Bone marrow (tissue), 2 donors: ENCODE measurements around the gene LGALS12.
A peak's percentile ranks its signal among the peaks of the same experiment; 100 is the strongest.
"Not testable (repeated sequence)": the region's sequence is repeated elsewhere in the genome, so short reads cannot be mapped to it uniquely, and the experiment has no call there.

Experiments
- DNase-seq, 2 donors: peaks; one replicate each; lab custom pipeline; 2025; lab: John Stamatoyannopoulos, UW

LGALS12 gene

GRCh38 chr11:63504933-63505586 is 824 bp upstream of the LGALS12 start:
- no peak for DNase-seq

GRCh38 chr11:63506876-63507275 is 992 bp downstream of the LGALS12 start:
- DNase-seq: no peak

- DNase-seq: peak in 1 of 2 donors; percentile 28
These were observed 1.6 kb downstream of the LGALS12 start for GRCh38 chr11:63507511-63507910.

- DNase-seq: no peak
These were observed 2.1 kb downstream of the LGALS12 start for GRCh38 chr11:63508009-63508408.

GRCh38 chr11:63508745-63509144 is 2.9 kb downstream of the LGALS12 start:
- DNase-seq: no peak

GRCh38 chr11:63510360-63511047 is 4.6 kb downstream of the LGALS12 start:
- no peak for DNase-seq

GRCh38 chr11:63511048-63511748 is 5.3 kb downstream of the LGALS12 start:
- DNase-seq: no peak

GRCh38 chr11:63512816-63513215 is 6.9 kb downstream of the LGALS12 start:
- DNase-seq: no peak

- DNase-seq: no peak
These were observed 10.2 kb downstream of the LGALS12 start for GRCh38 chr11:63516109-63516508.

- DNase-seq: no peak
These were observed 11.3 kb downstream of the LGALS12 start for GRCh38 chr11:63517156-63517555.

GRCh38 chr11:63518548-63518947 is 12.7 kb downstream of the LGALS12 start:
- peak in 1 of 2 donors; percentile 43 for DNase-seq

- DNase-seq: no peak
These were observed 14.8 kb downstream of the LGALS12 start for GRCh38 chr11:63520606-63521170.

GRCh38 chr11:63521896-63522295 is 16.0 kb downstream of the LGALS12 start:
- DNase-seq: no peak

GRCh38 chr11:63523151-63523550 is 17.3 kb downstream of the LGALS12 start:
- DNase-seq: no peak

GRCh38 chr11:63527667-63528066 is 21.8 kb downstream of the LGALS12 start:
- no peak for DNase-seq

- DNase-seq: not testable (repeated sequence)
These were observed 22.3 kb downstream of the LGALS12 start for GRCh38 chr11:63528156-63528555.

GRCh38 chr11:63528729-63529278 is 22.9 kb downstream of the LGALS12 start:
- DNase-seq: not testable (repeated sequence)

- not testable (repeated sequence) for DNase-seq
These were observed 23.5 kb downstream of the LGALS12 start for GRCh38 chr11:63529373-63529772.

- DNase-seq: no peak
These were observed 24.1 kb downstream of the LGALS12 start for GRCh38 chr11:63530021-63530420.

- peak in 1 of 2 donors; percentile 48 for DNase-seq
These were observed 25.3 kb downstream of the LGALS12 start for GRCh38 chr11:63531074-63531792.

GRCh38 chr11:63532117-63532516 is 26.2 kb downstream of the LGALS12 start:
- no peak for DNase-seq
